ENCODE data around the gene FOXJ3. TPM values are rescaled to one million over a fixed set of nuclear protein-coding genes. Genes with fewer than 3 reads are reported as not detected.

Gene FOXJ3
- polyA plus RNA-seq, 6 donors from 2014 or later = 19.8 to 46.0 (median 36.4) TPM

- no peak overlapping the region for H3K27ac Mint-ChIP-seq
- H3K4me3 Mint-ChIP-seq = no peak overlapping the region
Measured at GRCh38 chr1:42127767-42128166, 207.3 kb downstream of the FOXJ3 start.

More at GRCh38 chr1:42127767-42128166, 207.3 kb downstream of the FOXJ3 start:
- ATAC-seq (ENCODE audit: low read depth in 2 of 2) = no peak
- Mint-ChIP-seq H3K4me1 (no peaks in the 10 kb centered on the region), H3K27me3 (peaks cover 9 to 41% (median 13%) of the 10 kb centered on the region in 3 donors), H3K9me3 (peaks cover 0 to 12% (median 2%) of the 10 kb centered on the region in 7 donors), H3K36me3 (no peaks in the 10 kb centered on the region)
- DNase-seq = no peak

Other genes with a start within 250 kb of the FOXJ3 start
- not detected for gene GUCA2B, start 181.8 kb downstream of the FOXJ3 start, polyA plus RNA-seq (ENCODE audit: low read depth in 6 of 6)
- not detected for gene GUCA2A, start 170.5 kb downstream of the FOXJ3 start, polyA plus RNA-seq (ENCODE audit: low read depth in 6 of 6)
- under 1 TPM in 2 of 6 donors, not detected in 4; 0.15 to 0.19 TPM for gene RIMKLA, start 45.6 kb upstream of the FOXJ3 start, polyA plus RNA-seq (ENCODE audit: low read depth in 6 of 6)
- 1 to 10 TPM in 4 of 6 donors, under 1 TPM in 2; 0.33 to 5.7 (median 1.9) TPM for gene ZMYND12, start 120.8 kb upstream of the FOXJ3 start, polyA plus RNA-seq (ENCODE audit: low read depth in 6 of 6)
- gene PPCS, start 121.3 kb upstream of the FOXJ3 start, polyA plus RNA-seq (ENCODE audit: low read depth in 6 of 6) = 100 to 1,000 TPM; 141 to 214 (median 157) TPM
- gene CCDC30, start 128.1 kb upstream of the FOXJ3 start, polyA plus RNA-seq (ENCODE audit: low read depth in 6 of 6) = 1 to 10 TPM in 5 of 6 donors, under 1 TPM in 1; 0.72 to 4.0 (median 1.3) TPM

Data from naive B cell (primary cell).